ENCODE measurements around the gene RYR2.
A peak's percentile ranks its signal among the peaks of the same experiment; 100 is the strongest.

The RYR2 gene

GRCh38 chr1:237204841-237205240 is 162.9 kb downstream of the RYR2 start:
- no peak for DNase-seq (ENCODE audit: low read depth)

- DNase-seq (ENCODE audit: low read depth), result no peak
These were observed 163.5 kb downstream of the RYR2 start for GRCh38 chr1:237205400-237206064.

GRCh38 chr1:237206065-237206414 is 164.1 kb downstream of the RYR2 start:
- no peak for DNase-seq (ENCODE audit: low read depth)

- DNase-seq (ENCODE audit: low read depth), result no peak
These were observed 169.0 kb downstream of the RYR2 start for GRCh38 chr1:237211031-237211430.

- DNase-seq (ENCODE audit: low read depth), result no peak
These were observed 169.6 kb downstream of the RYR2 start for GRCh38 chr1:237211540-237211939.

GRCh38 chr1:237219751-237220642 is 178.0 kb downstream of the RYR2 start:
- no peak for DNase-seq (ENCODE audit: low read depth)

GRCh38 chr1:237223419-237223818 is 181.4 kb downstream of the RYR2 start:
- DNase-seq (ENCODE audit: low read depth), result no peak

- DNase-seq (ENCODE audit: low read depth), result no peak
These were observed 184.4 kb downstream of the RYR2 start for GRCh38 chr1:237226177-237226944.

- no peak for DNase-seq (ENCODE audit: low read depth)
These were observed 185.5 kb downstream of the RYR2 start for GRCh38 chr1:237227476-237227875.

- DNase-seq (ENCODE audit: low read depth), result no peak
These were observed 186.4 kb downstream of the RYR2 start for GRCh38 chr1:237228421-237228820.

GRCh38 chr1:237229333-237229732 is 187.3 kb downstream of the RYR2 start:
- DNase-seq (ENCODE audit: low read depth), result no peak

GRCh38 chr1:237232501-237232900 is 190.5 kb downstream of the RYR2 start:
- DNase-seq (ENCODE audit: low read depth), result no peak

GRCh38 chr1:237235091-237235490 is 193.1 kb downstream of the RYR2 start:
- DNase-seq (ENCODE audit: low read depth), result no peak

- DNase-seq (ENCODE audit: low read depth), result no peak
These were observed 195.7 kb downstream of the RYR2 start for GRCh38 chr1:237237721-237238120.

- DNase-seq (ENCODE audit: low read depth), result no peak
These were observed 197.3 kb downstream of the RYR2 start for GRCh38 chr1:237239248-237239647.

- DNase-seq (ENCODE audit: low read depth), result no peak
These were observed 199.1 kb downstream of the RYR2 start for GRCh38 chr1:237241038-237241437.

GRCh38 chr1:237244778-237245177 is 202.8 kb downstream of the RYR2 start:
- no peak for DNase-seq (ENCODE audit: low read depth)

- DNase-seq (ENCODE audit: low read depth), result no peak
These were observed 205.5 kb downstream of the RYR2 start for GRCh38 chr1:237247442-237247841.

GRCh38 chr1:237249120-237249519 is 207.1 kb downstream of the RYR2 start:
- no peak for DNase-seq (ENCODE audit: low read depth)

GRCh38 chr1:237250055-237250454 is 208.1 kb downstream of the RYR2 start:
- DNase-seq (ENCODE audit: low read depth), result no peak

GRCh38 chr1:237255071-237255470 is 213.1 kb downstream of the RYR2 start:
- DNase-seq (ENCODE audit: low read depth), result no peak

GRCh38 chr1:237258871-237259270 is 216.9 kb downstream of the RYR2 start:
- DNase-seq (ENCODE audit: low read depth), result no peak

- peak; percentile 7 for DNase-seq (ENCODE audit: low read depth)
These were observed 219.2 kb downstream of the RYR2 start for GRCh38 chr1:237261198-237261597.
